Adrenal gland (tissue), 5 donors: Measurements from ENCODE around the gene ANKRD13A.
"Not testable (repeated sequence)": the region's sequence is repeated elsewhere in the genome, so short reads cannot be mapped to it uniquely, and the experiment has no call there.

Experiments
- POLR2A ChIP-seq, 2 donors: fragments of 450-650 bp; IDR thresholded peaks; one replicate each; pipeline ENCODE4 v1.6.1; 2017; ENCODE audit warnings: antibody characterized with exemption in 2 of 2, mild to moderate bottlenecking in 2 of 2, moderate library complexity in 1 of 2
- TF ChIP-seq, protein P1 (sequence below), 6 experiments: fragments of 450-650 bp in 4 of 6; fragments of 200-600 bp in 2 of 6; sonication (generic) in 1 of 6; IDR thresholded peaks; 1 replicate in 5 of 6; 2 replicates in 1 of 6; pipeline versions ENCODE4 v1.5.1 to v1.8.0; 2016 to 2021; ENCODE audit warnings: antibody characterized with exemption in 6 of 6, mild to moderate bottlenecking in 2 of 6, moderate library complexity in 1 of 6
- donor health status: DM: no; HTN: no; CAD: no.

DNA sequence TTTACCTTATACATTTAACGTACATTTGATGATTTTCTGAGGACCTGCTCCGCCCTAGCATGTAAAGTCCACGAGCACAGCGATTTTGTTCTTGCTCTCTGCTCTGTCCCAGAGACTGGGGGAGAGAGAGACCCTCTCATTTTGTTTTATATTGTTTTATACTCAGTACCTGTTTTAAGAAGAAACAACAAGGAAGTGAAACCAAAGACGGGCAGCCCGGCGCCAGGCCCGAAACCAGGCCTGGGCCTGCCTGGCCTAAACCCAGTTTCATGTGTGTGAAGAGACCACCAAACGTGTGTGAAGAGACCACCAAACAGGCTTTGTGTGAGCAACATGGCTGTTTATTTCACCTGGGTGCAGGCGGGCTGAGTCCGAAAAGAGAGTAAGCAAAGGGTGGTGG is 49.8 kb downstream of the ANKRD13A start:
- TF ChIP-seq, protein P1, sequence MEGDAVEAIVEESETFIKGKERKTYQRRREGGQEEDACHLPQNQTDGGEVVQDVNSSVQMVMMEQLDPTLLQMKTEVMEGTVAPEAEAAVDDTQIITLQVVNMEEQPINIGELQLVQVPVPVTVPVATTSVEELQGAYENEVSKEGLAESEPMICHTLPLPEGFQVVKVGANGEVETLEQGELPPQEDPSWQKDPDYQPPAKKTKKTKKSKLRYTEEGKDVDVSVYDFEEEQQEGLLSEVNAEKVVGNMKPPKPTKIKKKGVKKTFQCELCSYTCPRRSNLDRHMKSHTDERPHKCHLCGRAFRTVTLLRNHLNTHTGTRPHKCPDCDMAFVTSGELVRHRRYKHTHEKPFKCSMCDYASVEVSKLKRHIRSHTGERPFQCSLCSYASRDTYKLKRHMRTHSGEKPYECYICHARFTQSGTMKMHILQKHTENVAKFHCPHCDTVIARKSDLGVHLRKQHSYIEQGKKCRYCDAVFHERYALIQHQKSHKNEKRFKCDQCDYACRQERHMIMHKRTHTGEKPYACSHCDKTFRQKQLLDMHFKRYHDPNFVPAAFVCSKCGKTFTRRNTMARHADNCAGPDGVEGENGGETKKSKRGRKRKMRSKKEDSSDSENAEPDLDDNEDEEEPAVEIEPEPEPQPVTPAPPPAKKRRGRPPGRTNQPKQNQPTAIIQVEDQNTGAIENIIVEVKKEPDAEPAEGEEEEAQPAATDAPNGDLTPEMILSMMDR (IDR thresholded peaks at IDR 0.05) = not testable (repeated sequence)
- TF ChIP-seq POLR2A (IDR thresholded peaks at IDR 0.05) = not testable (repeated sequence)
